Ascending aorta (tissue), 2 donors: ENCODE results near the gene ATP10A. TPM values are rescaled to one million over a fixed set of nuclear protein-coding genes. Genes with fewer than 3 reads are reported as not detected.

ENCODE experiments used
- DNase-seq, 2 donors: peaks; one replicate each; pipeline ENCODE4 v3.0.0-alpha.2; 2019; ENCODE audit warnings: low spot score in 2 of 2
- H3K27ac ChIP-seq, 2 donors: fragments of 200-600 bp; sonication (generic); one replicate each; pipeline ENCODE4 v1.5.1; 2016 to 2017; ENCODE audit warnings: mild to moderate bottlenecking in 1 of 2
- H3K27me3 ChIP-seq: fragments of 200-600 bp; sonication (generic); one replicate; pipeline ENCODE4 v1.5.1; 2017
- H3K36me3 ChIP-seq, 2 donors: fragments of 200-600 bp; sonication (generic); one replicate each; pipeline ENCODE4 v1.5.1; 2016
- H3K4me1 ChIP-seq, 2 donors: fragments of 200-600 bp; sonication (generic); one replicate each; pipeline ENCODE4 v1.5.1; 2016 to 2017; ENCODE audit warnings: mild to moderate bottlenecking in 1 of 2
- H3K4me3 ChIP-seq, 2 donors: fragments of 200-600 bp; sonication (generic); one replicate each; pipeline ENCODE4 v1.5.1; 2016 to 2017; ENCODE audit warnings: mild to moderate bottlenecking in 1 of 2
- H3K9me3 ChIP-seq, 2 donors: fragments of 200-600 bp; sonication (generic); one replicate each; pipeline ENCODE4 v1.5.1; 2016
- CTCF ChIP-seq, 3 experiments: fragments of 200-600 bp in 2 of 3; fragments of 450-650 bp in 1 of 3; sonication (generic) in 2 of 3; IDR thresholded peaks; one replicate each; pipeline ENCODE4 v1.5.1; 2016 to 2019; ENCODE audit warnings: antibody characterized with exemption in 3 of 3, mild to moderate bottlenecking in 1 of 3, moderate library complexity in 1 of 3
- intact Hi-C: fragments of 100-400 bp; cut with DNase I; formaldehyde crosslinking; loops from one replicate; pipeline ENCODE4 v1.15.1; 2023
- total RNA-seq: library from RNA; depleted of rRNA; stranded (reverse); fragments of >200 nt; gene quantifications from one replicate; pipeline ENCODE4 v1.1.0, GENCODE V29; 2016

Gene ATP10A
- total RNA-seq, 1 donor from 2014 or later: 26.7 TPM

GRCh38 chr15:25694823-25695312 lies 168.3 kb downstream of the ATP10A start:
- intact Hi-C loops: loop anchor here (5.0 to 10.0 kb wide), 3 partner anchors 167 to 570 kb away; partner anchors contain the start of gene ATP10A
- peaks cover 40 to 55% of the 10 kb centered on the region in 2 donors for H3K36me3 ChIP-seq
- peaks cover 0 to 20% of the 10 kb centered on the region in 2 donors for H3K4me1 ChIP-seq
- peak overlapping the region in 1 of 2 donors; percentile 47 for H3K27ac ChIP-seq
- no peaks in the 10 kb centered on the region for H3K27me3 ChIP-seq
- H3K9me3 ChIP-seq: no peaks in the 10 kb centered on the region
- DNase-seq: peak in 1 of 2 donors; percentile 41
- TF ChIP-seq CTCF (IDR thresholded peaks at IDR 0.05): no peak
- no peak overlapping the region for H3K4me3 ChIP-seq

GRCh38 chr15:25694239-25694584 lies 168.9 kb downstream of the ATP10A start:
- intact Hi-C loops: loop anchor here (5.0 to 10.0 kb wide), 3 partner anchors 168 to 571 kb away; partner anchors contain the start of gene ATP10A
- DNase-seq: peak in 1 of 2 donors; percentile 40

GRCh38 chr15:25693321-25694238 lies 169.5 kb downstream of the ATP10A start:
- no peaks in the 10 kb centered on the region for H3K27me3 ChIP-seq
- no peaks in the 10 kb centered on the region for H3K9me3 ChIP-seq
- peaks cover 45 to 57% of the 10 kb centered on the region in 2 donors for H3K36me3 ChIP-seq
- H3K4me3 ChIP-seq: no peak overlapping the region
- peak in 1 of 2 donors; percentile 73 for DNase-seq
- peak; percentile 50 to 68 (median 62) for TF ChIP-seq CTCF (IDR thresholded peaks at IDR 0.05)
- H3K4me1 ChIP-seq: peaks cover 0 to 20% of the 10 kb centered on the region in 2 donors
- peak overlapping the region; percentile 47 to 59 for H3K27ac ChIP-seq
- intact Hi-C loops: loop anchor here (2.0 to 10.0 kb wide), 5 partner anchors 169 to 571 kb away; partner anchors contain the start of gene ATP10A

More at GRCh38 chr15:25694239-25694584, 168.9 kb downstream of the ATP10A start:
- no peak for TF ChIP-seq CTCF (IDR thresholded peaks at IDR 0.05)
- peaks cover 0 to 20% of the 10 kb centered on the region in 2 donors for H3K4me1 ChIP-seq
- peaks cover 45 to 55% of the 10 kb centered on the region in 2 donors for H3K36me3 ChIP-seq
- no peaks in the 10 kb centered on the region for H3K27me3 ChIP-seq
- H3K4me3 ChIP-seq: no peak overlapping the region
- H3K27ac ChIP-seq: peak overlapping the region; percentile 47 to 59
- H3K9me3 ChIP-seq: no peaks in the 10 kb centered on the region

GRCh38 chr15:25691544-25692430 lies 171.3 kb downstream of the ATP10A start:
- H3K36me3 ChIP-seq: peaks cover 58 to 66% of the 10 kb centered on the region in 2 donors
- H3K4me1 ChIP-seq: peaks cover 0 to 20% of the 10 kb centered on the region in 2 donors
- no peak overlapping the region for H3K4me3 ChIP-seq
- H3K9me3 ChIP-seq: no peaks in the 10 kb centered on the region
- intact Hi-C loops: loop anchor here (2.0 to 10.0 kb wide), 6 partner anchors 21 to 573 kb away; partner anchors contain the start of gene ATP10A
- peak overlapping the region; percentile 47 to 86 for H3K27ac ChIP-seq
- DNase-seq: peak in 1 of 2 donors; percentile 59
- peak; percentile 8 to 36 (median 11) for TF ChIP-seq CTCF (IDR thresholded peaks at IDR 0.05)
- no peaks in the 10 kb centered on the region for H3K27me3 ChIP-seq
